ENCODE data around the gene ITGB1. TPM values are rescaled to one million over a fixed set of nuclear protein-coding genes. Genes with fewer than 3 reads are reported as not detected.
"Not testable (repeated sequence)": the region's sequence is repeated elsewhere in the genome, so short reads cannot be mapped to it uniquely, and the experiment has no call there.

ITGB1 gene
- total RNA-seq, 1 experiment from 2014 or later, result 223 TPM

DNA sequence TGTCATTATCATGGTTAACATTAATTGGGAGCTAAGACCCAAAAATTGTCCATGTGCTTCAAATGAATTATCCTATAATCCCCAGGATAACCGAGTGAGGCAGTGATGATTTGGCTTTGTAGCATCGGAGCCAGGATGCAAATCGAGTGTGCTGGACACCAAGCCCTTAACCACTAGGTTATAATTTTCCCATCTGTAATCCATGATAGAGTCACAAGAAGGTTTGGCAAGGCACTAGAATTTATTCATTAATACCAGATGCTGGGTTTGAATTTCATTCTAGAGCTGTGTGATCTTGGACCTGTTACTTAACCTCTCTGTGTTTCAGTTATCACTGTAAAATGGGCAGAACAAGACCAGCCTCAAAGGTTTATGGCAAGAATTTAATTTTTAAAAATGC is 21.0 kb upstream of the ITGB1 start:
- no CpG with 5 or more reads among the region's 3 CpGs for WGBS (ENCODE audit: extremely low coverage, insufficient read length, low lambda C conversion rate)
- H3K14ac ChIP-seq (ENCODE audit: insufficient read depth, low read length), result no peak overlapping the region
- H3K27me3 Mint-ChIP-seq (ENCODE audit: low read depth), result no peaks in the 10 kb centered on the region
- no peak overlapping the region for H3K27ac ChIP-seq (ENCODE audit: insufficient read length, low read depth, low read length)
- H2BK120ac ChIP-seq (ENCODE audit: low read depth, low read length, poor library complexity, severe bottlenecking), result no peak overlapping the region
- no peak overlapping the region for H3T11ph ChIP-seq (ENCODE audit: low read length)
- H3K4me1 Mint-ChIP-seq, result peaks cover 24 to 28% of the 10 kb centered on the region in 2 experiments
- no peak overlapping the region for H2BK20ac ChIP-seq (ENCODE audit: low read depth, low read length, poor library complexity, severe bottlenecking)
- H3K18ac ChIP-seq (ENCODE audit: insufficient read length, low read depth, low read length), result no peak overlapping the region
- H3K9me3 Mint-ChIP-seq, result peaks cover 2 to 3% of the 10 kb centered on the region in 2 experiments; a peak in 3 of 5 replicates
- no peak overlapping the region for H4K91ac ChIP-seq (ENCODE audit: insufficient read length, low read depth, low read length)
- no peak overlapping the region for H2BK12ac ChIP-seq (ENCODE audit: insufficient read length, low read depth, low read length)
- no peaks in the 10 kb centered on the region for H3K9me3 ChIP-seq (ENCODE audit: control insufficient read depth, low read depth, low read length)
- no peak overlapping the region for H3K9ac ChIP-seq (ENCODE audit: extremely low read depth, insufficient read length, low read length)
- H3K27ac Mint-ChIP-seq, result no peak overlapping the region
- H2BK15ac ChIP-seq (ENCODE audit: low read depth, low read length), result no peak overlapping the region
- no peaks in the 10 kb centered on the region for H3K23me2 ChIP-seq (ENCODE audit: insufficient read length, low read depth, low read length, poor library complexity, severe bottlenecking)
- H3K4ac ChIP-seq (ENCODE audit: low read depth, low read length), result no peak overlapping the region
- H4K8ac ChIP-seq (replicated peaks; ENCODE audit: insufficient read length, low read depth, low read length), result no peak overlapping the region
- H2BK5ac ChIP-seq (ENCODE audit: insufficient read length, low read length), result no peak overlapping the region
- no peaks in the 10 kb centered on the region for H3K4me1 ChIP-seq (ENCODE audit: insufficient read depth, low read length)
- H3K4me2 ChIP-seq (ENCODE audit: insufficient read depth, insufficient read length, low read length), result no peak overlapping the region
- no peak for DNase-seq
- no peak overlapping the region for H3K56ac ChIP-seq (ENCODE audit: insufficient read length, low read depth, low read length)
- no peak overlapping the region for H4K5ac ChIP-seq (ENCODE audit: insufficient read length, low read depth, low read length)
- H3K23ac ChIP-seq (ENCODE audit: insufficient read length, low read depth, low read length), result no peak overlapping the region
- H3K36me3 Mint-ChIP-seq (ENCODE audit: insufficient read depth in 1 of 3, low read depth in 3 of 3), result no peaks in the 10 kb centered on the region
- H4K20me1 ChIP-seq (ENCODE audit: control insufficient read depth, insufficient read depth, insufficient read length), result no peaks in the 10 kb centered on the region
- no peak overlapping the region for H2AK5ac ChIP-seq (ENCODE audit: insufficient read length, low read length)
- no peaks in the 10 kb centered on the region for H3K79me2 ChIP-seq (ENCODE audit: insufficient read depth, low read length)
- H3K79me1 ChIP-seq (ENCODE audit: insufficient read depth, low read depth, low read length, poor library complexity, severe bottlenecking), result no peaks in the 10 kb centered on the region
- H2AFZ ChIP-seq (ENCODE audit: low read length), result no peak overlapping the region
- H3K27me3 ChIP-seq (ENCODE audit: insufficient read depth, low read length), result no peaks in the 10 kb centered on the region
- H3K4me3 Mint-ChIP-seq, result no peak overlapping the region
- TF ChIP-seq, protein P1, sequence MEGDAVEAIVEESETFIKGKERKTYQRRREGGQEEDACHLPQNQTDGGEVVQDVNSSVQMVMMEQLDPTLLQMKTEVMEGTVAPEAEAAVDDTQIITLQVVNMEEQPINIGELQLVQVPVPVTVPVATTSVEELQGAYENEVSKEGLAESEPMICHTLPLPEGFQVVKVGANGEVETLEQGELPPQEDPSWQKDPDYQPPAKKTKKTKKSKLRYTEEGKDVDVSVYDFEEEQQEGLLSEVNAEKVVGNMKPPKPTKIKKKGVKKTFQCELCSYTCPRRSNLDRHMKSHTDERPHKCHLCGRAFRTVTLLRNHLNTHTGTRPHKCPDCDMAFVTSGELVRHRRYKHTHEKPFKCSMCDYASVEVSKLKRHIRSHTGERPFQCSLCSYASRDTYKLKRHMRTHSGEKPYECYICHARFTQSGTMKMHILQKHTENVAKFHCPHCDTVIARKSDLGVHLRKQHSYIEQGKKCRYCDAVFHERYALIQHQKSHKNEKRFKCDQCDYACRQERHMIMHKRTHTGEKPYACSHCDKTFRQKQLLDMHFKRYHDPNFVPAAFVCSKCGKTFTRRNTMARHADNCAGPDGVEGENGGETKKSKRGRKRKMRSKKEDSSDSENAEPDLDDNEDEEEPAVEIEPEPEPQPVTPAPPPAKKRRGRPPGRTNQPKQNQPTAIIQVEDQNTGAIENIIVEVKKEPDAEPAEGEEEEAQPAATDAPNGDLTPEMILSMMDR (conservative IDR thresholded peaks at IDR 0.05), result no peak

DNA sequence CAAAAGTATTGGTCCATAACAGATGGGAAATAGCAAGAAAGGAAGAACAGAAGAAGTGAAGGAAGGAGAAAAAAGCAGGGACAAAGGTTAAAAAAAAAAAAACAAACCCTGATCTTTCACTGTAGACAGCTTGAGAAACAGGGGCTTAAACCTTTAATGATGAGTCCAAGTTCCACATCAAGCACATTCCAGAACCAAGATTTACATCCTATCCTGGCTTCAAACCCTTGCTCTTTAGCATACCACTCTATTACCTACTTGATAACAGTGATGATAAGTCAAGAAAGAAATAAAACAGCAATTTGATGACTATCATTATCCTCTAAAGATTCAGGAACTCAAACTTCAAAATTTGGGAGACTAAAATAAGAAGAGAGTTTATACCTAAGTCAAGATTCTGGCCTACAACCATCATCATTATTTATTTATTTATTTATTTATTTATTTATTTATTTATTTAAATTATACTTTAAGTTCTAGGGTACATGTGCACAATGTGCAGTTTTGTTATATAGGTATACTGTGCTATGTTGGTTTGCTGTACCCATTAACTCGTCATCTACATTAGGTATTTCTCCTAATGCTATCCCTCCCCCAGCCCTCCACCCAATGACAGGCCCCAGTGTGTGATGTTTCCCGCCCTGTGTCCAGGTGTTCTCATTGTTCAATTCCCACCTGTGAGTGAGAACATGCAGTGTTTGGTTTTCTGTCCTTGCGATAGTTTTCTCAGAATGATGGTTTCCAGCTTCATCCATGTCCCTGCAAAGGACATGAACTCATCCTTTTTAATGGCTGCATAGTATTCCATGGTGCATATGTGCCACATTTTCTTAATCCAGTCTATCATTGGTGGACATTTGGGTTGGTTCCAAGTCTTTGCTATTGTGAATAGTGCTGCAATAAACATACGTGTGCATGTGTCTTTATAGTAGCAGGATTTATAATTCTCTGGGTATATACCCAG is 20.1 kb upstream of the ITGB1 start:
- H2BK120ac ChIP-seq (ENCODE audit: low read depth, low read length, poor library complexity, severe bottlenecking); H3K4me1 ChIP-seq (ENCODE audit: insufficient read depth, low read length); H3K9me3 Mint-ChIP-seq; H3K14ac ChIP-seq (ENCODE audit: insufficient read depth, low read length); H4K91ac ChIP-seq (ENCODE audit: insufficient read length, low read depth, low read length); H3K27ac Mint-ChIP-seq; H3K36me3 Mint-ChIP-seq (ENCODE audit: insufficient read depth in 1 of 3, low read depth in 3 of 3); H3K18ac ChIP-seq (ENCODE audit: insufficient read length, low read depth, low read length); H3T11ph ChIP-seq (ENCODE audit: low read length); H3K9me3 ChIP-seq (ENCODE audit: control insufficient read depth, low read depth, low read length); H3K4ac ChIP-seq (ENCODE audit: low read depth, low read length); DNase-seq; H3K23me2 ChIP-seq (ENCODE audit: insufficient read length, low read depth, low read length, poor library complexity, severe bottlenecking); H4K8ac ChIP-seq (replicated peaks; ENCODE audit: insufficient read length, low read depth, low read length); H3K56ac ChIP-seq (ENCODE audit: insufficient read length, low read depth, low read length); H2BK20ac ChIP-seq (ENCODE audit: low read depth, low read length, poor library complexity, severe bottlenecking); H2BK12ac ChIP-seq (ENCODE audit: insufficient read length, low read depth, low read length); H4K20me1 ChIP-seq (ENCODE audit: control insufficient read depth, insufficient read depth, insufficient read length); H2AK5ac ChIP-seq (ENCODE audit: insufficient read length, low read length); H2BK5ac ChIP-seq (ENCODE audit: insufficient read length, low read length); H4K5ac ChIP-seq (ENCODE audit: insufficient read length, low read depth, low read length); H3K9ac ChIP-seq (ENCODE audit: extremely low read depth, insufficient read length, low read length); H3K23ac ChIP-seq (ENCODE audit: insufficient read length, low read depth, low read length); H3K27me3 Mint-ChIP-seq (ENCODE audit: low read depth); H3K79me1 ChIP-seq (ENCODE audit: insufficient read depth, low read depth, low read length, poor library complexity, severe bottlenecking); H3K27ac ChIP-seq (ENCODE audit: insufficient read length, low read depth, low read length); H3K4me2 ChIP-seq (ENCODE audit: insufficient read depth, insufficient read length, low read length); H3K79me2 ChIP-seq (ENCODE audit: insufficient read depth, low read length); H2AFZ ChIP-seq (ENCODE audit: low read length); H2BK15ac ChIP-seq (ENCODE audit: low read depth, low read length); H3K27me3 ChIP-seq (ENCODE audit: insufficient read depth, low read length); H3K4me3 Mint-ChIP-seq: not testable (repeated sequence)
- no CpG with 5 or more reads among the region's 4 CpGs for WGBS (ENCODE audit: extremely low coverage, insufficient read length, low lambda C conversion rate)
- H3K4me1 Mint-ChIP-seq, result peaks cover 21 to 24% of the 10 kb centered on the region in 2 experiments

Data from H9 (cell line).